Lung (tissue), 12 donors: ENCODE results near the gene SRPK3. TPM values are rescaled to one million over a fixed set of nuclear protein-coding genes. Genes with fewer than 3 reads are reported as not detected.
A peak's percentile ranks its signal among the peaks of the same experiment; 100 is the strongest.

Experiments used
- ATAC-seq: fragments of 200-7000 bp; cut with Tn5 transposase; one replicate; pipeline ENCODE4 v1.9.1; 2020; ENCODE audit warnings: moderate number of reproducible peaks; ENCODE audit not compliant: insufficient read depth, low FRiP score
- DNase-seq, 3 donors: peaks; one replicate each; pipeline ENCODE4 v3.0.0-alpha.2; 2013 to 2017
- H3K27ac ChIP-seq, 2 donors: one replicate each; pipeline ENCODE4 v1.5.1; 2013; ENCODE audit warnings: mild to moderate bottlenecking in 2 of 2, moderate library complexity in 2 of 2, control low read depth in 1 of 2, inconsistent platforms in 1 of 2, low read depth in 1 of 2, low read length in 1 of 2
- H3K27me3 ChIP-seq, 3 donors: one replicate each; pipeline ENCODE4 v1.5.1; 2013; ENCODE audit warnings: low read length in 2 of 3; ENCODE audit not compliant: control insufficient read depth in 3 of 3, insufficient read depth in 3 of 3
- H3K36me3 ChIP-seq, 4 donors: one replicate each; pipeline ENCODE4 v1.5.1; 2013; ENCODE audit warnings: low read length in 4 of 4, mild to moderate bottlenecking in 1 of 4, moderate library complexity in 1 of 4; ENCODE audit not compliant: control insufficient read depth in 4 of 4, insufficient read depth in 4 of 4
- H3K4me1 ChIP-seq, 5 donors: one replicate each; pipeline ENCODE4 v1.5.1; 2013; ENCODE audit warnings: low read length in 5 of 5, mild to moderate bottlenecking in 2 of 5, moderate library complexity in 1 of 5; ENCODE audit not compliant: control insufficient read depth in 5 of 5, insufficient read depth in 5 of 5
- H3K4me3 ChIP-seq: one replicate; pipeline ENCODE4 v1.5.1; 2013; ENCODE audit warnings: mild to moderate bottlenecking, control low read depth, moderate library complexity
- H3K9ac ChIP-seq, 2 donors: one replicate each; pipeline ENCODE4 v1.5.1; 2013; ENCODE audit warnings: low read length in 2 of 2, control low read depth in 1 of 2; ENCODE audit not compliant: insufficient read depth in 1 of 2
- H3K9me3 ChIP-seq, 4 donors: one replicate each; pipeline ENCODE4 v1.5.1; 2013; ENCODE audit warnings: low read length in 3 of 4, mild to moderate bottlenecking in 1 of 4, moderate library complexity in 1 of 4; ENCODE audit not compliant: control insufficient read depth in 4 of 4, insufficient read depth in 3 of 4
- WGBS, 2 donors: extraction: QIAGEN DNeasy Blood & Tissue Kit; methylation state at CpG; one replicate each; pipeline ENCODE4 v1.1.7; 2013; 5-methylcytosine and 5-hydroxymethylcytosine counted together
- polyA plus RNA-seq, 2 donors: library from polyadenylated mRNA; stranded (reverse); fragments of 200-250 nt; gene quantifications; one replicate each; pipeline ENCODE4 v1.2.1, GENCODE V29; 2013
- total RNA-seq, 2 donors: library from RNA; depleted of rRNA in 1 of 2; stranded (reverse); fragments of >200 nt in 1 of 2; gene quantifications; one replicate each; pipeline ENCODE4 v1.2.1, GENCODE V29; 2014 to 2021
- TF ChIP-seq, protein P1 (sequence below): IDR thresholded peaks from 2 replicates; pipeline ENCODE4 v1.5.1; 2012; ENCODE audit warnings: mild to moderate bottlenecking; ENCODE audit errors: control extremely low read depth, extremely low read depth
- donor health status: control.
- donor health status: control.
- donor health status: Bipolar disorder and iron deficiency.
- donor health status: healthy.
- donor health status: DM: yes; HTN: yes; CAD: no.

SRPK3 gene
- total and polyA plus RNA-seq, 4 donors = 0.04 to 0.23 (median 0.15) TPM

DNA sequence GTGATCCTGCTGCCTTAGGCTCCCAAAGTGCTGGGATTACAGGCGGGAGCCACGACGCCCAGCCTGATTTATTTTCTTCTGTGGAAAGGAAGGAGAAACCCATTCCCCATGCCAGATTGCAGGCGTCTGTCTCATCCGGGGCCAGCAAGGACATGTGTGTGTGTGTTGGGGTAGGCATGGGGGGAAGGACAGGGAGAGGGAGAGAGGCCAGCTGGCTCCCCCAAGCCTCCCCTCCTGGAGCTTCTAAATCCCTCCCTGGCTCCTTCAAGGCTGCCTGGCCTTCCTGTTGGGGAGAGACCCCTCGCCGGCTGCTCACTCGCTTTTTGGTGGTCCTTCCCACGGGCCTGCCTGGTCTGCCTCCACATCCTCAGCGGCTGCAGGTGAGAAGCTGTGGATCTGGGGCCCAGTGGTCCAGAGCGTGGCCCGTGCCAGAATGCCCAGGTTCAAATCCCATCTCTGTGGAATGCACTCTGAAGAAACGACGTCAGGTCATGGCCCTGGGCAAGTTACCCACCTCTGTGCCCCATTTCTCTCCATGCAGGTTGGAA, 18.1 kb upstream of the SRPK3 start:
- WGBS, 2 donors = 85 to 87% methylated on average over 11 to 14 of the region's 14 CpGs
- Histone ChIP-seq H3K27ac (no peak overlapping the region), H3K27me3 (no peaks in the 10 kb centered on the region), H3K9ac (no peak overlapping the region), H3K4me1 (peaks cover 0 to 16% (median 10%) of the 10 kb centered on the region in 5 donors), H3K9me3 (peaks cover 0 to 5% (median 0%) of the 10 kb centered on the region in 4 donors), H3K36me3 (no peaks in the 10 kb centered on the region), H3K4me3 (no peak overlapping the region)
- peak in 1 of 3 donors; percentile 7 for DNase-seq
- TF ChIP-seq, protein P1, sequence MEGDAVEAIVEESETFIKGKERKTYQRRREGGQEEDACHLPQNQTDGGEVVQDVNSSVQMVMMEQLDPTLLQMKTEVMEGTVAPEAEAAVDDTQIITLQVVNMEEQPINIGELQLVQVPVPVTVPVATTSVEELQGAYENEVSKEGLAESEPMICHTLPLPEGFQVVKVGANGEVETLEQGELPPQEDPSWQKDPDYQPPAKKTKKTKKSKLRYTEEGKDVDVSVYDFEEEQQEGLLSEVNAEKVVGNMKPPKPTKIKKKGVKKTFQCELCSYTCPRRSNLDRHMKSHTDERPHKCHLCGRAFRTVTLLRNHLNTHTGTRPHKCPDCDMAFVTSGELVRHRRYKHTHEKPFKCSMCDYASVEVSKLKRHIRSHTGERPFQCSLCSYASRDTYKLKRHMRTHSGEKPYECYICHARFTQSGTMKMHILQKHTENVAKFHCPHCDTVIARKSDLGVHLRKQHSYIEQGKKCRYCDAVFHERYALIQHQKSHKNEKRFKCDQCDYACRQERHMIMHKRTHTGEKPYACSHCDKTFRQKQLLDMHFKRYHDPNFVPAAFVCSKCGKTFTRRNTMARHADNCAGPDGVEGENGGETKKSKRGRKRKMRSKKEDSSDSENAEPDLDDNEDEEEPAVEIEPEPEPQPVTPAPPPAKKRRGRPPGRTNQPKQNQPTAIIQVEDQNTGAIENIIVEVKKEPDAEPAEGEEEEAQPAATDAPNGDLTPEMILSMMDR = no peak
- ATAC-seq = no peak

DNA sequence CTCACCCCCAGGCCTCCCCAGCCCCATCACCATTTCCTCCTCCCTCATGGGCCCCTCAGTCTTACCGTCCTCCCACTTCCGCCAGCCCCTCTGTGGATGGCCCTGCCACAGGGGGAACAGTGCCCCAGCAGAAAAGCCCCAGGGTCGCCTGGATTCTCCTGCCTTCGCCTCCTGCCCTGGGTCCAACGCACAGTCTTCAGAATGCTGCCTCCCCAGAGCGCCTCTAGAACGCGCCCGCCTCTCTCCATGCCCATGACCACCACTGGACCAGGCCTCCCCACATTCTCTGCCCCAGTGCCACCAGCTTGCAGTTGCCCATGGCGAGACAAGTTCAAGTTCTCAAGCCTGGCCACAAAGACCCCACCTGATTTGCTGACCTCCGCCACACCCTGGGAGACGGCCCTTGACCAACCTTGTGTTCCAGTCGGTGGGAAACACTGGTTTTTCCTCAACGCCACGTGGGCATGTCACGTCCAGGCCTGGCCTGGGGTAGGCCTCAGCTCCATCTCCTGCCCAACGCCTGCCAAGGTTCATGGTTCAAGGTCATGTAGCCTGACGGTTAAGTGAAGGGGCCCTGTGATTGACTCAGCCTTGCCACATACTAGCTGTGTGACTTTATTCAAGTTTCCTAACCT, 17.4 kb upstream of the SRPK3 start:
- no peaks in the 10 kb centered on the region for H3K27me3 ChIP-seq
- DNase-seq (no peak), ATAC-seq (no peak)
- no peak overlapping the region for H3K27ac ChIP-seq
- H3K4me1 ChIP-seq = peaks cover 0 to 16% (median 10%) of the 10 kb centered on the region in 5 donors
- H3K4me3 ChIP-seq = no peak overlapping the region
- no peak overlapping the region for H3K9ac ChIP-seq
- 84 to 86% methylated on average over 14 to 18 of the region's 18 CpGs for WGBS, 2 donors
- H3K36me3 ChIP-seq = no peaks in the 10 kb centered on the region
- H3K9me3 ChIP-seq = peaks cover 0 to 5% (median 0%) of the 10 kb centered on the region in 4 donors
- TF ChIP-seq, protein P1 = no peak

DNA sequence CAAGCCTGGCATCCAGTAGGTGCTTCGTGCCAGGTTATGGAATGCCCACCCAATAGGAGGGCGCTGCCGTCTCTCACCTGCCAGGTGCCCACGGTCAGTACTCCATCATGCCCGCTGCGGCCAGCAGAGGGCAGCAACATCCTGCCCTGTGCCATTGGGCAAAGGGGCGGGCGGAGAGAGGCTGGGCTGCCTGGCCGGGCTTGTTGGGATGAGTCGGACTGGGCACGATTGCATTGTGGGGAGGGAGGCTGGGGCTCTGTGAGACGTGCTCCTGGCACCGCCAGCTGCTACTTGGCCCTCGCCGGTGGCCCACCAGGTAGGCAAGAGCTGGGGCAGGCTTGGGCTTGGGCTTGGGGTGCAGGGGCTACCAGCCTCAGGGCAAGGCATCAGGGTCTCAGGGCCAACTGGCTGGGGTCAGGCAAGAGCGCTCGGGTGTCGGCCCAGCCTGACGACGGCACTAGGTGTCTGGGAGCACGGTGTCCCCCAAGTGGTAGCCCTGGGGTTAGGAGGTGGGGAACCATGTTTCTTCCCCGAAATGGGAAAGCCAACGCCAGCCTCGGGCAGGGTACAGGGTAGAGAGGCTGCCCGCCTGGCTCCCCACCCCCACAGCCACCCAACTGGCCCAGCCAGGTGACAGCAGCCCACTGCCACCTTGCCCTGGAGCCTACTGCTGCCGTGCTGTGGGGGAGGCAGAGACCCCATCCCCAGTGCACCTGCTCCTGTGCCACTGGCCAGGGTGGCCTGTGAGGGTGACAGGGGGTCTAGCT, 16.7 kb upstream of the SRPK3 start, which contains the start of gene PLXNB3:
Gene PLXNB3, plus strand, starts transcription at position 261 of the 767 bp plus-strand sequence. CDS start 1,287 bp downstream, outside the sequence.
- Histone ChIP-seq H3K36me3 (no peaks in the 10 kb centered on the region), H3K9me3 (peaks cover 0 to 5% (median 0%) of the 10 kb centered on the region in 4 donors), H3K4me3 (no peak within 1 kb of the TSS), H3K27me3 (no peaks in the 10 kb centered on the region), H3K27ac (peak within 1 kb of the TSS in 1 of 2 donors; percentile 26), H3K4me1 (peaks cover 0 to 16% (median 10%) of the 10 kb centered on the region in 5 donors), H3K9ac (no peak within 1 kb of the TSS)
- DNase-seq (peak; percentile 46 to 68 (median 56)), ATAC-seq (peak; percentile 76)
- TF ChIP-seq, protein P1 = peak; percentile 81
- WGBS, 2 donors = 18 to 37% methylated on average over 13 to 26 of the region's 26 CpGs
